GM21360 (cell line): Measurements from ENCODE around the gene PHF20.
"Not testable (repeated sequence)": the region's sequence is repeated elsewhere in the genome, so short reads cannot be mapped to it uniquely, and the experiment has no call there.

Experiments used
- ATAC-seq: cut with Tn5 transposase; IDR thresholded peaks from one replicate; pipeline ENCODE4 v1.9.1; 2021; ENCODE audit warnings: mild to moderate bottlenecking, moderate library complexity; ENCODE audit not compliant: unreplicated experiment

Gene PHF20

DNA sequence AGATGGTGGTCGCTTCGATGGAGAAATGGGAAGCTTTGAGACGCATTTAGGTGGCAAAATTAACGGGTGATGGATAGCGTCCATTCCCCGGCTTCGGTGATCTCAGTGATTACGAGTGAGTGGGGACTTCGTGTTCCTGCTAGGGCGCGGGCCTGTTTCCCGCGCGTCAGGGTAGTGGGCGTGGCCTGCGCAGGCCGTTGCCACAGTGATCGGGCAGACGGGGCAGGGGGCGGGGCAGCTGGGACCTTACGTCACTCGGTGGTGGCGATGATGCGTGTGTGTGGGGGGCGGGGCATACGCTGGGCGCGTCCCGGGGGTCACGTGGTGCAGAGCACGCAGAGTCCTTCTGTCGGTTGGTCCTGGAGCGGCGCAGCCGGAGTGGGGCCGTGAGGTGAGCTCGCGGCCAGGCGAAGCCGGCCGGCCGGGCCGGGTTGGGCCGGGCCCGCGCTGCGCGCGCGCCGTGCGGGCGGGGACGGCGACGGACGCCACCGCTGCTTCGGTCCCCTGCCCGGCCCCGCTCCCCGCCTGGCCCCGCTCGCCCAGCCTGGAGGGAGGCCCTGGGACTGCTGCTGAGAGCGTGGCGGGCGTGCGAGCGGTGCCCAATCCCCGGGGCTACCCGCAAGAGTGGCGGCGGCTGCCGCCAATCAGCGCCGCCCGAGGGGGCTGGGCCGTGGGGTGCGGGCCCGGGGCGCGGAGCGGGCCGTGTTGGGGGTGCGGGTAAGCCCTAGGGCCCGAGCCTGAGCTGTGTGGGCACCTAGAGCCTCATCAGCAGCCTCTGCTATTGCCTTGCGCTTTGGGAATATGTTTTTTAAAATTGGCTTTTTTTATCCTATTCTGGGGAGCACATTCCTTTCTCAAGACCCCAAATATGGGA is at the start of gene PHF20:
TSS of gene PHF20 (plus strand) at position 327 of the 874 bp plus-strand sequence. CDS start 29,508 bp downstream, outside the sequence.
- peak; percentile 80 for ATAC-seq

DNA sequence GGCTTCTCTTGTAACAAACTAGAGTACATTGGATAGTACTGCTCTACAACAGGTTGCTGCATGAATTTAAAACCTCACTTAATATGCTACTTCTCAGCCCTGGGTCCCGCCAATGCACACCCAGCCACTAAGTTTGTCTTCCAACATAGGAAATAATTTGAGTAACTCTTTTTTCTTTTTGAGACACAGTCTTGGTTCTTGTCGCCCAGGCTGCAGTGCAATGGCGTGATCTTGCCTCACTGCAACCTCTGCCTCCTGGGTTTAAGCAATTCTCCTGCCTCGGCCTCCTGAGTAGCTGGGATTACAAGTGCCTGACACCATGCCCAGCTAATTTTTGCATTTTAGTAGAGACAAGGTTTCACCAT is 48.6 kb upstream of the PHF20 start:
- not testable (repeated sequence) for ATAC-seq

DNA sequence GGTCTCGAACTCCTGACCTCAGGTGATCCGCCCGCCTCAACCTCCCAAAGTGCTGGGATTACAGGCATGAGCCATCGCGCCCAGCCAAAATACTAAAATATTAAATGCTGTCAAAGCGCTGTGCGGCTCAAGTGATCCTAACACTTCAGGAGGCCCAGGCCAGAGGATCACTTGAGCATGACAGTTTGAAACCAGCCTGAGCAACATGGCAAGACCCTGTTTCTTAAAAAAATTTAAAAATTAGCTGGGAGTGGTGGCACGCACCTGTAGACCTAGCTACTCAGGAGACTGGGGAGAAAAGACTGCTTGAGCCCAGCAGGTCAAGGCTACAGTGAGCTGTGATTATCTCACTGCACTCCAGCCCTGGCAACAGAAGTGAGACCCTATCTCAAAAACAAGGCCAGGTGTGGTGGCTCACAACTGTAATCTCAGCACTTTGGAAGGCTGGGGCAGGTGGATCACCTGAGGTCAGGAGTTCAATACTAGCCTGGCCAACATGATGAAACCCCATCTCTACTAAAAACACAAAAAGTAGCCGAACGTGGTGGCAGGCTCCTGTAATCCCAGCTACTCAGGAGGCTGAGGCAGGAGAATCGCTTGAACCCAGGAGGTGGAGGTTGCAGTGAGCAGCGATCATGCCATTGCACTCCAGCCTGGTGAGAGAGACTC is 48.0 kb upstream of the PHF20 start:
- not testable (repeated sequence) for ATAC-seq

DNA sequence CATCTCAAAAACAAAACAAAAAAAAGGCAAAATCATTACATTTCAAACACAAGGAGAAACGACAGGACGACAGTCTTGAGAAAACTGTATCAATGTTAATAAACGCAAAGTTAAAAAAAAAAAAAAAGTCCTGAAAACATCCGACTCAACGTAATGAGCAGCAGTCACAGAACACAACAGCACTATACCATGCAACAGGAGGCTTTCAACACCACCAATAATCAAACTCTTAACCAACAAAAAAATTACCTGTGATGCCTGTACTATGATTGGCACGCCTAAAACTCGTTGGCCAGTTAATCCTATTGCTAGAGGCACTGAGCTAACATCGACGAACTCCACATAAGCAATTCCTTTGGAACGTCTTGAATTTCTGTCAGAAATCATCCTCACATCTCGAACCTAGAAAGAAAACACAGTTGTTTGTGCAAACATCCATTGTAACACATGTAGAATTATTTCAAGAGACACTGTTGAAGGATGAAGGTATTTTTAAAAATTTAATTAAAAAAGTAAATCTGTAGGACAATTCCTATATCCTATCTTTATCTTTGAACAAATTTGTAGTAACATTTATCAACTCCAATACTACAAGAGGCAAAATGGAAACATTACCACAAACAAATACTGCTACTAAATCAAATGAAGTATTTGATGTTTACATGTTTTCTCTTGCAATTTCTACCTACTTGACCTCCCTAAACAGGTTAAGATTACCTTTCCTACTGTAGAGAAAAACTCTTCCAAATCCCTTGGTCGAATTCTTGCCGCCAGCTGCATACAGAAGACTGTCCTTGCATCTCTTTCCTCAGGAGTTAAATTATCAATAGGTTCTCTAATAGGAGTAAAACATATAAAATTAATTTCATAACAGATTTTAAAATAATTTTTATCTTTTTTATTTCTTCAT is 47.2 kb upstream of the PHF20 start:
- no peak for ATAC-seq

DNA sequence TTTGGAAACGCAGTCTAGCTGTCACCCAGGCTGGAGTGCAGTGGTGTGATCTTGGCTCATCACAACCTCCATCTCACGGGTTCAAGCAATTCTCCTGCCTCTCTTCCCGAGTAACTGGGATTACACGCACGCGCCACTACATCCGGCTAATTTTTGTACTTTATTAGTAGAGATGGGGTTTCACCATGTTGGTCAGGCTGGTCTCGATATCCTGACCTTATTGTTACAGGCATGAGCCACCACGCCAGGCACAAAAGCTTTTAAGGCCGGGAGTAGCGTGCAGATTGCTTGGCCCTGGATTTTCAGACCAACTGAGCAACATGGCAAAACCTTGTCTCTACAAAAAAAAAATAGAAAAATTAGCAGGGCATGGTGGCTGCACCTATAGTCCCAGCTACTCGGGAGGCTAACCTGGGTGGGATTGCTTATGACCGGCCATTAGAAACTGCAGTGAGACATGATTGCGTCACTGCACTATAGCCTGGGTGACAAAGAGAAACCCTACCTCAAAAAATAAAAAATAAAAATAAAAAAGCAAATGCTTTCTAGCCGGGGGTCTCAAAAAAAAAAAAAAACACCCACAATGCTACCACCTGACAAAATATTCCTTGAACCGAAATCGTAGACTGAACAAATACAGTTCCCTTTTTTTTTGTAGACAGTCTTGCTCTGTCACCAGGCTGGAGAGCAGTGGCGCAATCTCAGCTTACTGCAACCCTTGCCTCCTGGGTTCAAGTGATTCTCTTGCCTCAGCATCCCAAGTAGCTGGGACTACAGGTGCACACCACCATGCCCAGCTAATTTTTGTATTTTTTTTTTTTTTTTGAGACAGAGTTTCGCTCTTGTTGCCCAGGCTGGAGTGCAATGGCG is 44.7 kb upstream of the PHF20 start:
- ATAC-seq = no peak

DNA sequence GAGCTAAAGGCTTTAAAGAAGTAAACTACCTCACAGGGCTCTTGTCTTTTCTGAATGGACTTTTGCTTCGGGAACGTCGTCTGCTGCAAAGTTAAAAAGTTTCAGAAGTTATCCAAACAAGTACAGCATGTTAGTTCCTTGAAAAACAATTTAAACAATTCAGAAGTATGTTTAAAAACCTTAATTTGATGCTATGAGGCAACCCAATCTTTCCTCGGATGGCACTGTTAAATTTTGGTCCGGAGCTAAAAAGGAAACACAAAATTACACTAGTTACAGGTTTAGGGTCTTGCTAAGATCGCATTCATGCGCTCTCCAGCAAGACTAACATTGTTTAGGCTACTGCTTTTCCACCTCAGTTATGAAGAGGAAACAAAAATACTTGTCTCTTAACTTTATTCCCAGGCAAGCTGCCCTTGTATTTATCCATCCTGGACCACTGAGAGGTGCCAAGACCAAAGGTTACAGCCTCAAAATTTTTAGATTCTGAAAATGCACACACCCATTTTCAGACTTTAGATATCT is 42.5 kb upstream of the PHF20 start:
- no peak for ATAC-seq

DNA sequence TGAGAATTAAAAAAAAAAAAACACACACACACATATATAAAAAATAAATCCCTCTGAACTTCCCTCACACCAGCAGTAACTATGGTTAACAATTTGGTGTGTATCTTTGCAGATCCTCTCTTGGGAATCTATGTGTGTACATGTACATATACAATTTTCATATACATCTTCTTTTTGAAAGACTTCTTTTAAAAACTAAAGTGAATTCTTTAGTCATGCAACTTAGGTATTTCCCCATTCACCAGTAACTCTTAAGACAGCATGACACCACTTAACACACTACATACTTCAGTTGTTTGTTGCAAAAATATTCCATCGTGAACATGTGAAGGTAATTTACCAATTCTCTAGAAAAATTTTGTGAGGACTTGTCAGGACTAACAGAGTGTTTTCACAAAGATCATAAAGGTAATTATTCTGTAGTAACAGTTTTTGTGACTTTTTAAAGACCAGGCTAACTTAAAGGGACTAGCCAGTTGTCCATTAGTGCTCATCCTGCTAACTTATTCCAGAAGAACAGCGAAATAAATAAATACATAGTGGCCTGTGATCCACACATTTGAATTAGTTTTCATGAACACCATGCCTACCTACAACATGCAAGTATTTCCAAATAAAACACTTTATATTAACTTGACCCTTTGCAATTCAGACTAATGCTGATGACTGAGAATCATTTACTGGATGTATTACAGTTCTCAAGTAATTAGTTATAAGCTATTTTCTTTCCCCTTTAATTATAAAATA is 41.8 kb upstream of the PHF20 start:
- ATAC-seq = no peak

DNA sequence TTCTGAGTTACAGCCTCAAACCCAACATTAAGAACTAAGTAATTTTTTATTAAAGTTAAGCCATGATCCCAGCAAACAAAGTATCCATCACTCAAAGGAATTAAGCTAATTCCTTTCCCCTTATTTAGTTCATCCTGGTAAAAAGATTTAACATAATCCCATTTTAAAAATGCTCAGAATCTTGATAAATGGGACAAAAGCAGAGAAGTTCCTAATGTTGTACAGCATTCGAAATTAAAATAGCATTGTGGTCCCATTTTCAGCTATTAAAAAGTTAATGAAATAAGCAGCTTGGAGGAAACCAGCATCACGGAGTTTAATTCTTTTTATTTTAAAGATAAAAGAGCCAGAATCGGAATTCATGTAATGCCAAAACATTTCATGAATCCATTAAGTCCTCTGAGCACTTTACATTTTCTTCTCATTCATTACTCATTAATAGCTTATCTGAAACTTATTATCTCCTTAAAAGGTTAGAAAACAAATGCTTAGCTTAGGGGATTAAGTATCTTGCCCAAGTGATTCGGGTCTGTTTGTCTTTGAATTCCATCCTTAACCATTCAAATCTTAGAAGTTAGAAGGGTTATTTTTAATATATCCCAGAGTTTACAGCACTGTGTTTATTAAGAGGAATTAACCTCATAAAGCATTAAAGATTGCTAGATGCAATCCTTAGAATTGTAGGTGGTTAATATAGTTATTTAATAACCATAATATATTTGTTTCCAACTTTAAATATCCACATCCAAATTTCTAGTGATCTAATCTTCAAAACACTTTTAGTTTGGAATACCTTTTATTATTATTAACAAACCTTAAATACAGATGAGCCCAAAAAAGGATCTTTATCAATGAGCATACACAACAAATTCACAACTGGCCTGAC is 41.0 kb upstream of the PHF20 start:
- ATAC-seq = no peak

DNA sequence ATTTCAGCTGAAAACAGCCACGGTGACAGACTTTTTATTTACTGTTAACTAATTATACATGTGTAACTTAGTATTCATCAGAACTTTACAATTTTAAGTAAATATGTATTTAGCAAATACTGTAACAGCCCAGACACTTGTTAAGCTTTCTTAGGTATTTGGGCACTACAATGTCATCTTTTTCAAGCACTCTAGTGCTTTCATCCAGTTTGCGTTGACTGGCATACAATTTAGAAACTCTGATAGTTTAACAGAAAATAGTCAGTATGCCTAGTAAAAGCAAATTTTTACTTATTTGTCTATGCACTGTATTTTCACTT is 40.4 kb upstream of the PHF20 start:
- ATAC-seq = no peak

DNA sequence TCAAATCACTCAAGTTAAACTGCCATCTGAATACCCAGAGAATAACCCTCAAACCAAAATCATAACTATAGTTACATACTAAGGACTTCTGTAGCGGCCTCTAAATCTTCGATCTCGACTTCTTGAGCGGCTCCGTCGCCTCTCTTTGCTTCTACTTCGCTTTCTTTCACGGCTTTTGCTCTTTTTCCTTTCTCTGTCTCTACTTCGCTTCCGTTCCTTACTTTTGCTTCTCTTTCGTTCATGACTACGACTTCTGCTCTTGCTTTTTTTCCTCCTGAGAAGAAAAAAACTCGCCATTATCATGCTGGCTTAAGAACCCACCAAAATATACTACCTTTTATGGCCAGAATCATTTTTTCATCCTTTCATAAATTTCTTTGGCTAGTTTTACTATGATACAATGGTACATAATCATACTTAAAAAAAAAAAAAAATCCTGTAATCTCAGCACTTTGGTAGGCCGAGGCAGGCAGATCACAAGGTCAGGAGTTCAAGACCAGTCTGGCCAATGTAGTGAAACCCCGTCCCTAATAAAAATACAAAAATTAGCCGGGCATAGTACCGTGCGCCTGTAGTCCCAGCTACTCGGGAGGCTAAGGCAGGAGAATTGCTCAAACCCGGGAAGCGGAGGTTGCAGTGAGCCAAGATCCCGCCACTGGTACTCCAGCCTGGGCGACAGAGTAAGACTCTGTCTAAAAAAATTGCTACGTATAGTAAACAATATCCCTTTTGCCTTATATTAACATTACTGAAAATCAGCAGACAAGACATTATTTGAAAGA is 39.8 kb upstream of the PHF20 start:
- no peak for ATAC-seq

DNA sequence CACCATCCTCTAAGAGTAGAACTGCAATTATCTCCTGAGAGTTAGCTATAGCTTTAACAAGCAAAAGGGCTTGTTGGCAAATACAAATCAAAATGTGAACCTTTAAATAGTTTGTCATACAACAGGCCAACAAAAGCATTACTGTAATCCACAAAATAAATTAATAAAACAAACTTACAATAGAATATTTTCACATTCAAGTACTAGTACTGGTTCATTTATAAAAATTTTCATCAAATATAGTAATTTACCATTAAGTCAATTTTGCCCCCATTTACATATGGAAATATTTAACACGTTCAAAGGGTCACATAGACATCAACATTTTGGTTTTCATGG is 39.2 kb upstream of the PHF20 start:
- ATAC-seq = no peak

DNA sequence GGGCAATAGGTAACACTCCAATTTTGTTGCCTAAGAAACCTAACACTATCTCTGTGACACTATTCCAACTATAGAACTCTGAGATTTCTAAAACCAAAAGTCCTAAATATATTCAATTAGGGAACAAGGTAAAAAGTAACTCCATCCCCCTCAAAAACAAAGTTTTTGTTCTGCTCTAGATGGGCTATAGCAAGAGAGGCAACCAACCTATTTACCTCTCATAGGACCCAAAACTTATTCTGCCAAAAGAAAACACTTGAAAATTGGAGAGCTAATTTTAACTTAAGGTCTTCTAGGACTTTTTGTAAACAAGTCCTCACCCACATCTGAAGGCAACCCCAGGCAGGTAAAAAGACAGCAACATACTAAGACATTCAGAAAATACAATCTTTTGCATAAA is 37.4 kb upstream of the PHF20 start:
- ATAC-seq = no peak

DNA sequence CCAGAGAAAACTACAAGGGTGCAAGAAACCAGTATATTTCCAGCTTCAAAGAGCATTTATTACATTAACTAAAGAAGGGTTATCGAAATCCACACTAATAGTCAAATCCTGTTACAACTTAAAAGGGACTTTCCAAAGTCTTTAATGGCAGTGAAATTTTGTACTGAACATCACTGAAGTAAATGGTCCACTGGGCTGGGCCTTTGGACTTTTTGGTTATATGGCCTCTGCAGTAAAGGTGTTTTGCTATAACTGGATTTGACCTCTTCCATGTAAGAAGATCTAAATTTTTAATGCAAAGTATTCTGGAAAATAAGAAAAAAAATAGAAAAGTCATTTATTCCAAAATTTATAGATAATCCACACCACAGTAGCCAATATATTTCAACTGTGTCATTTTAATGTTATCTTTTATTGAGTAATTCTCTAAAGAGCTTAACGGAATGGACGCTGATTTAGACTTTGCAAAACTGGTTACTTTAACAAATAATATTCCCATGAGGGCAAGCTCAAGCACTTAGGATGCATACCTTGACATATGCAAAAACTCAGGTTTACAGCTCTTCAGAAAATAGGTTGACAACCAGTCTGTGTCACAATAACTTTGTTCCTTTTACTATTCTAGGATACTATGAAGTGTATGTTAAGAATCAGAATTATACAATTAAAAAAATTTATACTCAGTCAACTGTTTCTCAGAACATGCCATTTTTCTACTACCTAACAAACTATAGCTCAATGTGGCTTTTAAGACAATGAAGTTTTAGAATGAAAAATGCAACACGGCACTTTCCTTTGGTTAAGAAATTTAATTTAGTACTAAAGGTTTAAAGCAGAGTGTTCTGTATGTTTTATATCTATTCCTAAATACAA is 36.8 kb upstream of the PHF20 start:
- no peak for ATAC-seq

DNA sequence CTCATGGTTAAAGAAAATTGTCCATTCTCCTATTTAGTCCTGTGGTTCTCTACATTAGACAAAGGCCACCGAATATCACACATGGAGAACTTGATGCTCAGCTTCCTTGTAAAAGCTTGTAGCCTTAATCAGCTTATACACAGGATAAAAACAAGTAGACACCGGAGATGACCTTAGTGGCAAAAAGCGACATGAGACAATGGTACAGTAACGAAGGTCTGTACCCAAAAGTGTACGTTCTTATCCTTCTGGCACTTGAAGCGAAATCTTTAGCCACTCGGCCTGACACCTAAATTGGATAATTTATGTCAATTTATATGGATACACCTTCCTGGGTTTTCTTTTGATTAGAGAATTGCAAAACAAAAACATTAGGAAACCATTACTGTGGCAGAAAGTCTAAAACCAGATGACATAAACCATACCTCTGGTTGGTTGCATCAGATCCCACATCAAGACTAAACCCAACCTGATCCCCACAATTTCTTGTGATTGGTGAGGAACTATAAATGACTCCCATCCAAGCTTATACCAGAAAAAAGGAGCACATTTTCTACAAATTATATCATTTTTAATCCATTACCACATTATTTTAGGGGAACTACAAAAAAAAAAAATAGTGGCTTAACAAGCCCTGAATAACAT is 35.9 kb upstream of the PHF20 start:
- no peak for ATAC-seq

DNA sequence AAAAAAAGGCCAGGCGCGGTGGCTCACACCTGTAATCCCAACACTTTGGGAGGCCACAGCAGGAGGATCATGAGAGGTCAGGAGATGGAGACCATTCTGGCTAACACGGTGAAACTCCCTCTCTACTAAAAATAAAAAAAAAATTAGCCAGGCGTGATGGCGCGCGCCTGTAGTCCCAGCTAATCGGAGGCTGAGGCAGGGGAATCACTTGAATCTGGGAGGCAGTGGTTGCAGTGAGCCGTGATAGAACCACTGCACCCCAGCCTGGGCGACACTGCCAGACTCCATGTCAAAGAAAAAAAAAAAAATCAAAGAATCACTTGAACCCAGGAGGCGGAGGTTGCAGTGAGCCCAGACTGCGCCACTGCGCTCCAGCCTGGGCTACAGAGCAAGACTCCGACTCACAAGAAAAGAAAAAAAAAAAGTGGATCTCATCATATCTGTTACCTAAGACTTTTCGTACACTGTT is 33.9 kb upstream of the PHF20 start:
- no peak for ATAC-seq

DNA sequence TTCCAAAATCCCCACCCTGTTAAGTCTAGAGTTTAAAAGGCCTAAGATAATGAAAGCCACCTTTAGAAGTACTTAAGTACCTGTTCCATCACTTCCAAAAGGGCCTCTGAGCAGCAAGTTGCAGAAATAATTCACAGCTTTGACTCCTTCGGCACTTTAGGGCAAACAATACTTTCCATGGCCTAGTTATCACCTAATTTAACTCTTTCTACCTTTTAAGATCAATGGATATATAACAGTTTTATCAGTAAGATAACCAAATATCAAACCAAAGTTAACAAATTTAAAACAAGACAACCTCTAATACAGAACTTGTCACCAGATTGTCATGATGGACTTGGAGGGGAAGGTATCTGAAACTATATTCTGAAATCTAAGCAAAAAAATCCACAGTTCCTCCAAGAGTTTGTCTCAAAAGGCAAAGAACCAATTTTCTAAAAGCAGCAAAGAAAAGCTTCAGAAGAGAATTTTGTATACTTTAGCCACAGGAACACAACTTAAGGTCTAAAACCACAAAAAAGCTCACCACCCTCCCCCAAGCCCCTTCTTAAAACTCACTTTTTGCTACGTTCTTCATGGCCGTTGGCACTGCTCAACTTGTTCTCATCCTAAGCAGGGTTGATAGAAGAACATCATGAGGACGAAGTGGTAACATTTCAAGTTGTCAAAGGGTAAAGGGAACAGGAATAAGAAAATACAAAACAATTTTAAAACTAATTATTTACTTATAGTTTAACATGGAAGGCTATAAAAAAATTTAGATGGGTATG is 33.2 kb upstream of the PHF20 start:
- ATAC-seq = no peak
